HEK293 (cell line): ENCODE results near the gene SAFB.

ENCODE experiments used
- CTCF ChIA-PET: fragments of 350-600 bp; formaldehyde crosslinking; extraction: SDS; loops from one replicate; lab custom pipeline; 2021; ENCODE audit warnings: antibody characterized with exemption; lab: Yijun Ruan, JAX
- POLR2A ChIA-PET: fragments of 300-600 bp; formaldehyde crosslinking; extraction: SDS; loops from one replicate; lab custom pipeline; 2020; ENCODE audit warnings: antibody characterized with exemption, inconsistent platforms; lab: Yijun Ruan, JAX
- H3K27ac ChIP-seq: fragments of 200-500 bp; sonication (Bioruptor generic); 2 replicates; pipeline ENCODE4 v1.5.1; 2014; ENCODE audit warnings: low read depth, low read length, control low read depth, inconsistent platforms; ENCODE audit errors: extremely low read depth
- H3K36me3 ChIP-seq, 2 experiments: fragments of 200-500 bp in 1 of 2; sonication (Bioruptor generic) in 1 of 2; 1 replicate in 1 of 2; 2 replicates in 1 of 2; pipeline ENCODE4 v1.5.1; 2014 to 2017; ENCODE audit warnings: inconsistent platforms in 2 of 2, low read length in 2 of 2; ENCODE audit not compliant: control insufficient read depth in 2 of 2, insufficient read depth in 1 of 2
- H3K4me1 ChIP-seq: fragments of 200-500 bp; sonication (Bioruptor generic); 2 replicates; pipeline ENCODE4 v1.5.1; 2014; ENCODE audit warnings: mild to moderate bottlenecking, low read length, inconsistent platforms; ENCODE audit not compliant: control insufficient read depth, insufficient read depth
- H3K4me3 ChIP-seq: 2 replicates; pipeline ENCODE4 v1.5.1; 2011; ENCODE audit warnings: low read depth, mild to moderate bottlenecking, control low read depth, low read length, moderate library complexity
- H3K9me3 ChIP-seq: fragments of 200-500 bp; sonication (Bioruptor generic); 2 replicates; pipeline ENCODE4 v1.5.1; 2014; ENCODE audit warnings: low read depth, low read length, inconsistent platforms; ENCODE audit not compliant: control insufficient read depth, insufficient read depth
- BCL11B ChIP-seq: fragments of 450-650 bp; formaldehyde crosslinking; IDR thresholded peaks from 2 replicates; pipeline ENCODE4 v1.5.1; 2016; ENCODE audit warnings: low read depth, missing biosample characterization, missing genetic modification characterization
- FEZF1 ChIP-seq: fragments of 450-650 bp; formaldehyde crosslinking; IDR thresholded peaks from 2 replicates; pipeline ENCODE4 v1.5.1; 2016; ENCODE audit warnings: missing biosample characterization, missing genetic modification characterization
- GLI4 ChIP-seq: fragments of 450-650 bp; formaldehyde crosslinking; IDR thresholded peaks from 2 replicates; pipeline ENCODE4 v1.5.1; 2016; ENCODE audit warnings: missing biosample characterization, missing genetic modification characterization
- HIC1 ChIP-seq: fragments of 450-650 bp; formaldehyde crosslinking; IDR thresholded peaks from 2 replicates; pipeline ENCODE4 v1.5.1; 2016; ENCODE audit warnings: missing biosample characterization, missing genetic modification characterization
- KLF7 ChIP-seq: fragments of 450-650 bp; formaldehyde crosslinking; IDR thresholded peaks from 2 replicates; pipeline ENCODE4 v1.5.1; 2016; ENCODE audit warnings: missing biosample characterization, missing genetic modification characterization, borderline replicate concordance
- PRDM2 ChIP-seq: fragments of 450-650 bp; formaldehyde crosslinking; IDR thresholded peaks from 2 replicates; pipeline ENCODE4 v1.5.1; 2016; ENCODE audit warnings: missing biosample characterization, missing genetic modification characterization, borderline replicate concordance
- ZBTB17 ChIP-seq: fragments of 450-650 bp; formaldehyde crosslinking; IDR thresholded peaks from 2 replicates; pipeline ENCODE4 v1.5.1; 2016; ENCODE audit warnings: missing biosample characterization, missing genetic modification characterization
- ZBTB48 ChIP-seq: fragments of 450-650 bp; formaldehyde crosslinking; IDR thresholded peaks from 2 replicates; pipeline ENCODE4 v1.5.1; 2016; ENCODE audit warnings: missing biosample characterization, missing genetic modification characterization
- ZEB2 ChIP-seq: fragments of 450-650 bp; formaldehyde crosslinking; IDR thresholded peaks from 2 replicates; pipeline ENCODE4 v1.5.1; 2016; ENCODE audit warnings: missing biosample characterization, missing genetic modification characterization
- ZFP37 ChIP-seq: fragments of 450-650 bp; formaldehyde crosslinking; IDR thresholded peaks from 2 replicates; pipeline ENCODE4 v1.5.1; 2016; ENCODE audit warnings: missing biosample characterization, missing genetic modification characterization
- ZNF175 ChIP-seq: fragments of 450-650 bp; formaldehyde crosslinking; IDR thresholded peaks from 2 replicates; pipeline ENCODE4 v1.5.1; 2016; ENCODE audit warnings: missing biosample characterization, missing genetic modification characterization
- ZNF311 ChIP-seq: fragments of 450-650 bp; formaldehyde crosslinking; IDR thresholded peaks from 2 replicates; pipeline ENCODE4 v1.5.1; 2017; ENCODE audit warnings: missing biosample characterization, missing genetic modification characterization, borderline replicate concordance
- ZNF350 ChIP-seq: fragments of 450-650 bp; formaldehyde crosslinking; IDR thresholded peaks from 2 replicates; pipeline ENCODE4 v1.5.0; 2017; ENCODE audit warnings: missing biosample characterization, mild to moderate bottlenecking, missing genetic modification characterization
- ZNF404 ChIP-seq: fragments of 450-650 bp; formaldehyde crosslinking; IDR thresholded peaks from 2 replicates; pipeline ENCODE4 v1.5.1; 2017; ENCODE audit warnings: missing biosample characterization, missing genetic modification characterization
- ZNF416 ChIP-seq: fragments of 450-650 bp; formaldehyde crosslinking; IDR thresholded peaks from 2 replicates; pipeline ENCODE4 v1.5.1; 2016; ENCODE audit warnings: missing biosample characterization, missing genetic modification characterization
- ZNF423 ChIP-seq: fragments of 450-650 bp; formaldehyde crosslinking; IDR thresholded peaks from 2 replicates; pipeline ENCODE4 v1.5.1; 2016; ENCODE audit warnings: missing biosample characterization, missing genetic modification characterization
- ZNF510 ChIP-seq: fragments of 450-650 bp; formaldehyde crosslinking; IDR thresholded peaks from 2 replicates; pipeline ENCODE4 v1.5.1; 2018; ENCODE audit warnings: mild to moderate bottlenecking, missing genetic modification characterization, missing biosample characterization; ENCODE audit not compliant: insufficient replicate concordance
- ZNF529 ChIP-seq: fragments of 450-650 bp; formaldehyde crosslinking; IDR thresholded peaks from 2 replicates; pipeline ENCODE4 v1.5.1; 2017; ENCODE audit warnings: missing genetic modification characterization, missing biosample characterization; ENCODE audit not compliant: insufficient replicate concordance
- ZNF596 ChIP-seq: fragments of 450-650 bp; IDR thresholded peaks from 2 replicates; pipeline ENCODE4 v1.5.0; 2018; ENCODE audit warnings: missing biosample characterization, mild to moderate bottlenecking, missing genetic modification characterization, moderate library complexity
- ZNF626 ChIP-seq: fragments of 450-650 bp; sonication (Bioruptor Pico); formaldehyde crosslinking; IDR thresholded peaks from 2 replicates; pipeline ENCODE4 v1.5.1; 2018; ENCODE audit warnings: missing biosample characterization, missing genetic modification characterization, inconsistent platforms
- ZNF777 ChIP-seq: fragments of 450-650 bp; formaldehyde crosslinking; IDR thresholded peaks from 2 replicates; pipeline ENCODE4 v1.5.1; 2017; ENCODE audit warnings: missing biosample characterization, missing genetic modification characterization, borderline replicate concordance
- ZSCAN23 ChIP-seq: fragments of 450-650 bp; formaldehyde crosslinking; IDR thresholded peaks from 2 replicates; pipeline ENCODE4 v1.5.1; 2016; ENCODE audit warnings: missing biosample characterization, missing genetic modification characterization
- TF ChIP-seq, protein P1 (sequence below): fragments of 450-650 bp; formaldehyde crosslinking; IDR thresholded peaks from 2 replicates; pipeline ENCODE4 v1.5.1; 2016; ENCODE audit warnings: missing biosample characterization, missing genetic modification characterization
- TF ChIP-seq, protein P2 (sequence below): fragments of 450-650 bp; formaldehyde crosslinking; optimal IDR thresholded peaks from 2 replicates; pipeline ENCODE3; 2016; ENCODE audit warnings: missing biosample characterization, mild to moderate bottlenecking, missing genetic modification characterization

SAFB gene

DNA sequence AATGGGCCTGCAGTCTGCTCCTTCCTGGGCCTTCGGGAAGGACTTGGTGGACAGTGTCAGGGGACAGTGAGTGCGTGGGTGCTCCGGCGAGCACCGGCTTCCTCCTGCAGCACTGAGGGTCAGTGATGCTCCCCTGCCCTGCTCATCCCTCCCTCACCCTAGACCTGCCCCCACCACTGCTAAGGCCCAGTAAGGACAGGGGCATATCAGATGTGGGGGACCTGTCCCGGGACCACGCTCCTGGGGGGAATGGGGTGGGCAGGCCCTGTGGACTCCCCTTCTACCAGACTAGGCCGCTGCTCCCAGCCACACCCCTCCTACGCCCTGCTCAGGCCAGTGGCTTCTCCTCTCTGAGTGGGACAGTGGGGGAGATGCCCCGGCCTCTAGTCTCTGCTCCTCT, 54.3 kb downstream of the SAFB start:
- no peak overlapping the region for H3K27ac ChIP-seq
- no peak overlapping the region for H3K4me3 ChIP-seq
- POLR2A ChIA-PET: interaction anchor here (1.1 to 4.1 kb wide), 6 partner anchors 9 to 55 kb away, joined by 3 to 24 read pairs (median 6); partner anchors contain the start of genes CATSPERD, LONP1, RPL36 and SAFB
- H3K4me1 ChIP-seq: no peaks in the 10 kb centered on the region
- peaks cover 0 to 9% of the 10 kb centered on the region in 2 experiments; a peak in 2 of 3 replicates for H3K36me3 ChIP-seq
- CTCF ChIA-PET: interaction anchor here (1.0 kb wide), 2 partner anchors 10 to 16 kb away, joined by 3 read pairs; no protein-coding TSS in a partner anchor
- TF ChIP-seq ZNF777 (tag by site-specific recombination) (no peak), FEZF1 (no peak), ZNF404 (tag by site-specific recombination) (no peak), ZNF510 (tag by site-specific recombination) (no peak), ZNF350 (no peak), ZNF529 (tag by site-specific recombination) (no peak), ZFP37 (tag by site-specific recombination) (no peak), ZNF596 (tag by site-specific recombination) (no peak), ZNF626 (tag by site-specific recombination) (no peak), KLF7 (tag by site-specific recombination) (no peak), ZNF416 (tag by site-specific recombination) (no peak), ZBTB48 (no peak), PRDM2 (tag by site-specific recombination) (no peak), ZNF423 (tag by site-specific recombination) (no peak), ZBTB17 (tag by site-specific recombination) (no peak), ZSCAN23 (tag by site-specific recombination) (no peak)
- TF ChIP-seq, protein P1, sequence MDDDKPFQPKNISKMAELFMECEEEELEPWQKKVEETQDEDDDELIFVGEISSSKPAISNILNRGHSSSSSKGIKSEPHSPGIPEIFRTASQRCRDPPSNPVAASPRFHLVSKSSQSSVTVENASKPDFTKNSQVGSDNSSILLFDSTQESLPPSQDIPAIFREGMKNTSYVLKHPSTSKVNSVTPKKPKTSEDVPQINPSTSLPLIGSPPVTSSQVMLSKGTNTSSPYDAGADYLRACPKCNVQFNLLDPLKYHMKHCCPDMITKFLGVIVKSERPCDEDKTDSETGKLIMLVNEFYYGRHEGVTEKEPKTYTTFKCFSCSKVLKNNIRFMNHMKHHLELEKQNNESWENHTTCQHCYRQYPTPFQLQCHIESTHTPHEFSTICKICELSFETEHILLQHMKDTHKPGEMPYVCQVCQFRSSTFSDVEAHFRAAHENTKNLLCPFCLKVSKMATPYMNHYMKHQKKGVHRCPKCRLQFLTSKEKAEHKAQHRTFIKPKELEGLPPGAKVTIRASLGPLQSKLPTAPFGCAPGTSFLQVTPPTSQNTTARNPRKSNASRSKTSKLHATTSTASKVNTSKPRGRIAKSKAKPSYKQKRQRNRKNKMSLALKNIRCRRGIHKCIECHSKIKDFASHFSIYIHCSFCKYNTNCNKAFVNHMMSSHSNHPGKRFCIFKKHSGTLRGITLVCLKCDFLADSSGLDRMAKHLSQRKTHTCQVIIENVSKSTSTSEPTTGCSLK (tag by site-specific recombination): no peak
- no peaks in the 10 kb centered on the region for H3K9me3 ChIP-seq

GRCh38 chr19:5677580-5677979, 54.7 kb downstream of the SAFB start:
- ChIA-PET POLR2A (interaction anchor here (1.1 to 4.1 kb wide), 4 partner anchors 10 to 55 kb away, joined by 3 to 24 read pairs (median 10); partner anchors contain the start of genes RPL36, SAFB and SAFB2), CTCF (interaction anchor here (1.0 kb wide), 2 partner anchors 9 to 15 kb away, joined by 3 read pairs; no protein-coding TSS in a partner anchor)
- H3K4me1 ChIP-seq: no peaks in the 10 kb centered on the region
- peaks cover 0 to 9% of the 10 kb centered on the region in 2 experiments; a peak in 2 of 3 replicates for H3K36me3 ChIP-seq
- H3K4me3 ChIP-seq: no peak overlapping the region
- H3K9me3 ChIP-seq: no peaks in the 10 kb centered on the region
- H3K27ac ChIP-seq: no peak overlapping the region
- TF ChIP-seq BCL11B (tag by site-specific recombination) (no peak), ZFP37 (tag by site-specific recombination) (no peak), ZEB2 (tag by site-specific recombination) (no peak), ZNF311 (tag by site-specific recombination) (no peak), HIC1 (no peak), ZNF175 (tag by site-specific recombination) (no peak), GLI4 (tag by site-specific recombination) (no peak)
- TF ChIP-seq, protein P2, sequence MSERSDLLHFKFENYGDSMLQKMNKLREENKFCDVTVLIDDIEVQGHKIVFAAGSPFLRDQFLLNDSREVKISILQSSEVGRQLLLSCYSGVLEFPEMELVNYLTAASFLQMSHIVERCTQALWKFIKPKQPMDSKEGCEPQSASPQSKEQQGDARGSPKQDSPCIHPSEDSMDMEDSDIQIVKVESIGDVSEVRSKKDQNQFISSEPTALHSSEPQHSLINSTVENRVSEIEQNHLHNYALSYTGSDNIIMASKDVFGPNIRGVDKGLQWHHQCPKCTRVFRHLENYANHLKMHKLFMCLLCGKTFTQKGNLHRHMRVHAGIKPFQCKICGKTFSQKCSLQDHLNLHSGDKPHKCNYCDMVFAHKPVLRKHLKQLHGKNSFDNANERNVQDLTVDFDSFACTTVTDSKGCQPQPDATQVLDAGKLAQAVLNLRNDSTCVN (tag by site-specific recombination): no peak
